ENCODE results near the gene LMBR1. TPM values are rescaled to one million over a fixed set of nuclear protein-coding genes. Genes with fewer than 3 reads are reported as not detected.

LMBR1 gene
- total and polyA plus RNA-seq, 2 donors (not counting 1 experiment from before 2014, with no cell fraction given): 30.8 to 41.6 TPM

- no peak overlapping the region for H3K9ac ChIP-seq (ENCODE audit: insufficient read depth, low read length)
- DNase-seq (ENCODE audit: low read depth in 2 of 2): no peak
- no peaks in the 10 kb centered on the region for H4K20me1 ChIP-seq (ENCODE audit: control insufficient read depth, extremely low read depth, insufficient read depth, low read length)
- H3K4me1 ChIP-seq (ENCODE audit: control insufficient read depth, extremely low read depth, insufficient read depth, low read length): no peaks in the 10 kb centered on the region
- no peaks in the 10 kb centered on the region for H3K27me3 ChIP-seq (ENCODE audit: control insufficient read depth, insufficient read depth, low read length)
- no peaks in the 10 kb centered on the region for H3K79me2 ChIP-seq (ENCODE audit: control insufficient read depth, insufficient read depth, low read length)
- H3K36me3 ChIP-seq (ENCODE audit: control insufficient read depth, insufficient read depth, low read length): no peaks in the 10 kb centered on the region
- no peak overlapping the region for H3K4me3 ChIP-seq (replicated peaks in 1 of 4; ENCODE audit: control extremely low read depth in 1 of 4, insufficient read depth in 1 of 4, low read depth in 3 of 4, low read length in 4 of 4)
- TF ChIP-seq EZH2 (IDR thresholded peaks at IDR 0.05; ENCODE audit: low read length, missing control alignments) (no peak), CTCF (conservative IDR thresholded peaks at IDR 0.05 in 1 of 2, IDR thresholded peaks at IDR 0.05 in 1 of 2; ENCODE audit: low read depth in 1 of 2, low read length in 2 of 2) (no peak)
- no peak overlapping the region for H3K27ac ChIP-seq (ENCODE audit: insufficient read depth, low read length)
- H3K4me2 ChIP-seq (ENCODE audit: extremely low read depth, insufficient read depth, low read length): no peak overlapping the region
- H3K9me3 ChIP-seq (ENCODE audit: control insufficient read depth, insufficient read depth, low read depth, low read length): no peaks in the 10 kb centered on the region
- H2AFZ ChIP-seq (ENCODE audit: low read length): no peak overlapping the region
Measured at GRCh38 chr7:156657681-156658080, 235.3 kb downstream of the LMBR1 start.

GRCh38 chr7:156656598-156656997, 236.4 kb downstream of the LMBR1 start:
- H4K20me1 ChIP-seq (ENCODE audit: control insufficient read depth, extremely low read depth, insufficient read depth, low read length): no peaks in the 10 kb centered on the region
- no peak for DNase-seq (ENCODE audit: low read depth in 2 of 2)
- TF ChIP-seq CTCF (conservative IDR thresholded peaks at IDR 0.05 in 1 of 2, IDR thresholded peaks at IDR 0.05 in 1 of 2; ENCODE audit: low read depth in 1 of 2, low read length in 2 of 2): no peak
- no peak for TF ChIP-seq EZH2 (IDR thresholded peaks at IDR 0.05; ENCODE audit: low read length, missing control alignments)

GRCh38 chr7:156655983-156656382, 237.0 kb downstream of the LMBR1 start:
- no peak overlapping the region for H3K27ac ChIP-seq (ENCODE audit: insufficient read depth, low read length)
- H3K9me3 ChIP-seq (ENCODE audit: control insufficient read depth, insufficient read depth, low read depth, low read length): no peaks in the 10 kb centered on the region
- no peak for DNase-seq (ENCODE audit: low read depth in 2 of 2)

More at GRCh38 chr7:156656598-156656997, 236.4 kb downstream of the LMBR1 start:
- Histone ChIP-seq H2AFZ (ENCODE audit: low read length) (no peak overlapping the region), H3K79me2 (ENCODE audit: control insufficient read depth, insufficient read depth, low read length) (no peaks in the 10 kb centered on the region), H3K4me2 (ENCODE audit: extremely low read depth, insufficient read depth, low read length) (no peak overlapping the region), H3K9ac (ENCODE audit: insufficient read depth, low read length) (no peak overlapping the region), H3K4me3 (replicated peaks in 1 of 4; ENCODE audit: control extremely low read depth in 1 of 4, insufficient read depth in 1 of 4, low read depth in 3 of 4, low read length in 4 of 4) (no peak overlapping the region), H3K4me1 (ENCODE audit: control insufficient read depth, extremely low read depth, insufficient read depth, low read length) (no peaks in the 10 kb centered on the region), H3K36me3 (ENCODE audit: control insufficient read depth, insufficient read depth, low read length) (no peaks in the 10 kb centered on the region), H3K9me3 (ENCODE audit: control insufficient read depth, insufficient read depth, low read depth, low read length) (no peaks in the 10 kb centered on the region), H3K27me3 (ENCODE audit: control insufficient read depth, insufficient read depth, low read length) (no peaks in the 10 kb centered on the region), H3K27ac (ENCODE audit: insufficient read depth, low read length) (no peak overlapping the region)

More at GRCh38 chr7:156655983-156656382, 237.0 kb downstream of the LMBR1 start:
- H2AFZ ChIP-seq (ENCODE audit: low read length): no peak overlapping the region
- TF ChIP-seq CTCF (conservative IDR thresholded peaks at IDR 0.05 in 1 of 2, IDR thresholded peaks at IDR 0.05 in 1 of 2; ENCODE audit: low read depth in 1 of 2, low read length in 2 of 2): no peak
- no peak for TF ChIP-seq EZH2 (IDR thresholded peaks at IDR 0.05; ENCODE audit: low read length, missing control alignments)
- H3K79me2 ChIP-seq (ENCODE audit: control insufficient read depth, insufficient read depth, low read length): no peaks in the 10 kb centered on the region
- no peaks in the 10 kb centered on the region for H4K20me1 ChIP-seq (ENCODE audit: control insufficient read depth, extremely low read depth, insufficient read depth, low read length)
- H3K4me1 ChIP-seq (ENCODE audit: control insufficient read depth, extremely low read depth, insufficient read depth, low read length): no peaks in the 10 kb centered on the region
- no peak overlapping the region for H3K4me2 ChIP-seq (ENCODE audit: extremely low read depth, insufficient read depth, low read length)
- H3K36me3 ChIP-seq (ENCODE audit: control insufficient read depth, insufficient read depth, low read length): no peaks in the 10 kb centered on the region
- no peaks in the 10 kb centered on the region for H3K27me3 ChIP-seq (ENCODE audit: control insufficient read depth, insufficient read depth, low read length)
- H3K9ac ChIP-seq (ENCODE audit: insufficient read depth, low read length): no peak overlapping the region
- no peak overlapping the region for H3K4me3 ChIP-seq (replicated peaks in 1 of 4; ENCODE audit: control extremely low read depth in 1 of 4, insufficient read depth in 1 of 4, low read depth in 3 of 4, low read length in 4 of 4)

All from fibroblast of lung (primary cell).